Caco-2 (cell line): Measurements from ENCODE around the gene MORN1. TPM values are rescaled to one million over a fixed set of nuclear protein-coding genes. Genes with fewer than 3 reads are reported as not detected.

Source experiments
- BruUV-seq: library from RNA; stranded (reverse); fragments of 400-500 nt; replicated peaks from 2 replicates; lab custom pipeline; 2021; lab: Mats Ljungman, UMichigan
- CTCF ChIA-PET: fragments of 300-600 bp; sonication (Branson Sonifier 250); formaldehyde crosslinking; loops from one replicate; lab custom pipeline; 2022; ENCODE audit warnings: antibody characterized with exemption; lab: Charles Lee
- POLR2A ChIA-PET: fragments of 300-600 bp; sonication (Branson Sonifier 250); formaldehyde crosslinking; loops from one replicate; lab custom pipeline; 2022; ENCODE audit warnings: antibody characterized with exemption; lab: Charles Lee
- DNase-seq, 2 experiments: peaks; one replicate each; pipeline versions ENCODE4 v3.0.0 to v3.0.0-alpha.2; 2020 to 2022
- H3K27me3 ChIP-seq: replicated peaks from 2 replicates; pipeline ENCODE4 v1.6.0; 2011; ENCODE audit warnings: low read length; ENCODE audit not compliant: control insufficient read depth, insufficient read depth
- H3K36me3 ChIP-seq: 2 replicates; pipeline ENCODE4 v1.5.1; 2011; ENCODE audit warnings: low read length; ENCODE audit not compliant: control insufficient read depth, insufficient read depth
- H3K4me1 ChIP-seq: fragments of 250-450 bp; sonication (Bioruptor Pico); 2 replicates; pipeline ENCODE4 v1.5.1; 2020; ENCODE audit warnings: mild to moderate bottlenecking
- H3K4me3 ChIP-seq: 2 replicates; pipeline ENCODE4 v1.5.1; 2011; ENCODE audit warnings: low read depth, mild to moderate bottlenecking, control low read depth, low read length
- H3K9me3 ChIP-seq: fragments of 250-450 bp; sonication (Bioruptor Pico); 2 replicates; pipeline ENCODE4 v1.5.1; 2020; ENCODE audit warnings: mild to moderate bottlenecking, moderate library complexity
- H3K27ac Mint-ChIP-seq: one replicate; pipeline ENCODE4 v1.8.0; 2022; ENCODE audit warnings: mixed read lengths; ENCODE audit not compliant: unreplicated experiment
- H3K27me3 Mint-ChIP-seq: one replicate; pipeline ENCODE4 v1.8.0; 2022; ENCODE audit warnings: mixed read lengths; ENCODE audit not compliant: insufficient read depth, unreplicated experiment
- H3K36me3 Mint-ChIP-seq: one replicate; pipeline ENCODE4 v1.8.0; 2022; ENCODE audit warnings: mild to moderate bottlenecking, mixed read lengths; ENCODE audit not compliant: insufficient read depth, unreplicated experiment
- H3K4me1 Mint-ChIP-seq: one replicate; pipeline ENCODE4 v1.8.0; 2022; ENCODE audit warnings: low read depth, mixed read lengths; ENCODE audit not compliant: unreplicated experiment
- H3K4me3 Mint-ChIP-seq: one replicate; pipeline ENCODE4 v1.8.0; 2022; ENCODE audit warnings: mild to moderate bottlenecking, moderate library complexity, mixed read lengths; ENCODE audit not compliant: unreplicated experiment
- H3K9me3 Mint-ChIP-seq: one replicate; pipeline ENCODE4 v1.8.0; 2022; ENCODE audit warnings: mixed read lengths; ENCODE audit not compliant: unreplicated experiment
- intact Hi-C: fragments of 100-400 bp; cut with micrococcal nuclease; formaldehyde crosslinking; loops from one replicate; pipeline ENCODE4 v1.10.0; 2022; ENCODE audit not compliant: unreplicated experiment
- total RNA-seq: library from RNA; stranded (reverse); gene quantifications from 2 replicates; pipeline ENCODE4 v1.2.3, GENCODE V29; 2022
- TF ChIP-seq, protein P1 (sequence below), 2 experiments: fragments of 200-600 bp in 1 of 2; IDR thresholded peaks; 1 replicate in 1 of 2; 2 replicates in 1 of 2; pipeline versions ENCODE4 v1.5.1 to v1.8.0; 2011 to 2022; ENCODE audit warnings: antibody characterized with exemption in 1 of 2, control low read depth in 1 of 2, inconsistent platforms in 1 of 2, low read depth in 1 of 2, low read length in 1 of 2, mild to moderate bottlenecking in 1 of 2, moderate library complexity in 1 of 2; ENCODE audit not compliant: insufficient read depth in 1 of 2, severe bottlenecking in 1 of 2, unreplicated experiment in 1 of 2

MORN1 gene
- total RNA-seq, 1 experiment from 2014 or later, result 8.6 TPM

- H3K27ac Mint-ChIP-seq, result no peak overlapping the region
- ChIA-PET POLR2A (no interaction called here), CTCF (no interaction called here)
- no peaks in the 10 kb centered on the region for H3K36me3 ChIP-seq
- no peaks in the 10 kb centered on the region for H3K9me3 Mint-ChIP-seq
- H3K4me3 Mint-ChIP-seq, result no peak overlapping the region
- TF ChIP-seq, protein P1, sequence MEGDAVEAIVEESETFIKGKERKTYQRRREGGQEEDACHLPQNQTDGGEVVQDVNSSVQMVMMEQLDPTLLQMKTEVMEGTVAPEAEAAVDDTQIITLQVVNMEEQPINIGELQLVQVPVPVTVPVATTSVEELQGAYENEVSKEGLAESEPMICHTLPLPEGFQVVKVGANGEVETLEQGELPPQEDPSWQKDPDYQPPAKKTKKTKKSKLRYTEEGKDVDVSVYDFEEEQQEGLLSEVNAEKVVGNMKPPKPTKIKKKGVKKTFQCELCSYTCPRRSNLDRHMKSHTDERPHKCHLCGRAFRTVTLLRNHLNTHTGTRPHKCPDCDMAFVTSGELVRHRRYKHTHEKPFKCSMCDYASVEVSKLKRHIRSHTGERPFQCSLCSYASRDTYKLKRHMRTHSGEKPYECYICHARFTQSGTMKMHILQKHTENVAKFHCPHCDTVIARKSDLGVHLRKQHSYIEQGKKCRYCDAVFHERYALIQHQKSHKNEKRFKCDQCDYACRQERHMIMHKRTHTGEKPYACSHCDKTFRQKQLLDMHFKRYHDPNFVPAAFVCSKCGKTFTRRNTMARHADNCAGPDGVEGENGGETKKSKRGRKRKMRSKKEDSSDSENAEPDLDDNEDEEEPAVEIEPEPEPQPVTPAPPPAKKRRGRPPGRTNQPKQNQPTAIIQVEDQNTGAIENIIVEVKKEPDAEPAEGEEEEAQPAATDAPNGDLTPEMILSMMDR (IDR thresholded peaks at IDR 0.05; ENCODE audit: insufficient read depth in 1 of 2, low read depth in 1 of 2, low read length in 1 of 2, severe bottlenecking in 1 of 2, unreplicated experiment in 1 of 2), result no peak
- no peak overlapping the region for H3K4me3 ChIP-seq
- no peaks in the 10 kb centered on the region for H3K4me1 Mint-ChIP-seq
- no peaks in the 10 kb centered on the region for H3K36me3 Mint-ChIP-seq
- H3K4me1 ChIP-seq, result no peaks in the 10 kb centered on the region
- BruUV-seq, result no TSS peak
- peaks cover 3% of the 10 kb centered on the region; the same call in 1 of the 2 replicates for H3K27me3 ChIP-seq
- no peaks in the 10 kb centered on the region for H3K9me3 ChIP-seq
- DNase-seq, result no peak
- peaks cover 12% of the 10 kb centered on the region for H3K27me3 Mint-ChIP-seq
- intact Hi-C loops, result no loop called here
Measured at GRCh38 chr1:2438641-2439040, 47.3 kb upstream of the MORN1 start.

DNA sequence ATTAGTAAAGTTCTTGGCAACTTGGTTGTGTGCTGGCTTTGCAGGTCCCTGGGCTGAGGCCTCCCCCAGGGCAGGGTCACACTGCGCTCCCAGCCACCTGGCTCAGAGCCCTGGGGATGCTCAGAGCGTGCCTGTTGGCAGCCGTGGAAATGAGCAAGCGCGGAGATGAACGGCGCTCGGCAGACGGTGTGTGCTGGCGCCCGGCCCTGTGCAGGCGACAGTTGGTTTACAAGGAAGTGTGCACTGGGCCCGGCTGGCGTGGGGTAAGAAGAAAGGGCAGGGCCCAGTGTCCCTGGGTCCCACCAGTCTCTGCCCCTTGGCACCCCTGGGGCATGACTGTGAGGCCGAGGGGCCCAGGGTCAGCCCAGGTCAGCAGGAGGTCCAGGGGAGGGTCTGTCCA is 46.7 kb upstream of the MORN1 start:
- Histone ChIP-seq H3K4me3 (no peak overlapping the region), H3K27me3 (peaks cover 3% of the 10 kb centered on the region; the same call in 1 of the 2 replicates), H3K4me1 (no peaks in the 10 kb centered on the region), H3K9me3 (no peaks in the 10 kb centered on the region), H3K36me3 (no peaks in the 10 kb centered on the region)
- TF ChIP-seq, protein P1 (IDR thresholded peaks at IDR 0.05; ENCODE audit: insufficient read depth in 1 of 2, low read depth in 1 of 2, low read length in 1 of 2, severe bottlenecking in 1 of 2, unreplicated experiment in 1 of 2), result no peak
- Mint-ChIP-seq H3K27me3 (peaks cover 12% of the 10 kb centered on the region), H3K27ac (no peak overlapping the region), H3K36me3 (no peaks in the 10 kb centered on the region), H3K4me1 (no peaks in the 10 kb centered on the region), H3K9me3 (no peaks in the 10 kb centered on the region), H3K4me3 (no peak overlapping the region)
- no peak for DNase-seq
- BruUV-seq, result no TSS peak
- POLR2A ChIA-PET, result no interaction called here
- intact Hi-C loops, result no loop called here
- CTCF ChIA-PET, result no interaction called here

- intact Hi-C loops, result no loop called here
- CTCF ChIA-PET, result no interaction called here
- POLR2A ChIA-PET, result no interaction called here
- no peak for DNase-seq
- no peaks in the 10 kb centered on the region for H3K4me1 ChIP-seq
- Mint-ChIP-seq H3K36me3 (no peaks in the 10 kb centered on the region), H3K27ac (no peak overlapping the region), H3K9me3 (no peaks in the 10 kb centered on the region), H3K4me3 (no peak overlapping the region), H3K4me1 (no peaks in the 10 kb centered on the region), H3K27me3 (peaks cover 12% of the 10 kb centered on the region)
- H3K4me3 ChIP-seq, result no peak overlapping the region
- no peaks in the 10 kb centered on the region for H3K9me3 ChIP-seq
- BruUV-seq, result no TSS peak
- 0 out of 2 replicates have a peak, but pooled peaks cover 1% of the 10 kb centered on the region for H3K27me3 ChIP-seq
- TF ChIP-seq, protein P1 (IDR thresholded peaks at IDR 0.05; ENCODE audit: insufficient read depth in 1 of 2, low read depth in 1 of 2, low read length in 1 of 2, severe bottlenecking in 1 of 2, unreplicated experiment in 1 of 2), result no peak
- no peaks in the 10 kb centered on the region for H3K36me3 ChIP-seq
Measured at GRCh38 chr1:2437617-2438016, 46.3 kb upstream of the MORN1 start.
